HepG2 (cell line): ENCODE results near the gene GPT2. TPM values are rescaled to one million over a fixed set of nuclear protein-coding genes. Genes with fewer than 3 reads are reported as not detected.

ENCODE experiments used
- AGO2 ChIP-seq: fragments of 200-400 bp; formaldehyde crosslinking; optimal IDR thresholded peaks from 2 replicates; pipeline ENCODE3; 2017; ENCODE audit warnings: mild to moderate bottlenecking, low read depth, low read length, moderate library complexity
- CAMTA2 ChIP-seq: sonication (generic); formaldehyde crosslinking; IDR thresholded peaks from 2 replicates; pipeline ENCODE4 v1.4.0; 2020; ENCODE audit warnings: mild to moderate bottlenecking, missing genetic modification reagents, borderline replicate concordance
- CBFB ChIP-seq: sonication (generic); formaldehyde crosslinking; IDR thresholded peaks from 2 replicates; pipeline ENCODE4 v1.4.0; 2020; ENCODE audit warnings: missing genetic modification reagents
- CBX2 ChIP-seq, 2 experiments: fragments of 200-600 bp in 1 of 2; sonication (generic); formaldehyde crosslinking in 1 of 2; IDR thresholded peaks; 2 replicates each; pipeline versions ENCODE4 v1.7.0 to v1.8.1; 2018 to 2022; ENCODE audit warnings: low read depth in 2 of 2, low read length in 1 of 2, mild to moderate bottlenecking in 1 of 2, missing genetic modification reagents in 1 of 2
- CEBPB ChIP-seq: IDR thresholded peaks from 2 replicates; pipeline ENCODE4 v1.6.1; 2011; ENCODE audit warnings: low read depth, low read length, improper control_type of control experiment, borderline replicate concordance
- EP300 ChIP-seq, 3 experiments: sonication (generic) in 1 of 3; formaldehyde crosslinking in 1 of 3; IDR thresholded peaks; 2 replicates each; pipeline versions ENCODE4 v1.5.1 to v1.6.1; 2011 to 2020; ENCODE audit warnings: low read depth in 2 of 3, low read length in 2 of 3, borderline replicate concordance in 1 of 3, improper control_type of control experiment in 1 of 3, mild to moderate bottlenecking in 1 of 3, missing genetic modification reagents in 1 of 3, moderate library complexity in 1 of 3
- HHEX ChIP-seq: IDR thresholded peaks from 2 replicates; pipeline ENCODE4 v1.6.1; 2016; ENCODE audit warnings: control low read depth
- IKZF4 ChIP-seq: sonication (generic); formaldehyde crosslinking; IDR thresholded peaks from 2 replicates; pipeline ENCODE4 v1.5.1; 2020; ENCODE audit warnings: borderline replicate concordance, mild to moderate bottlenecking, low read depth, missing genetic modification reagents; ENCODE audit errors: not compliant biosample characterization
- KMT2A ChIP-seq: sonication (generic); formaldehyde crosslinking; IDR thresholded peaks from 2 replicates; pipeline ENCODE4 v1.4.0; 2020; ENCODE audit warnings: missing genetic modification reagents
- NCOR1 ChIP-seq: fragments of 200-600 bp; sonication (generic); IDR thresholded peaks from 2 replicates; pipeline ENCODE4 v1.7.0; 2017; ENCODE audit warnings: antibody characterized with exemption, low read length, borderline replicate concordance
- NFYB ChIP-seq: sonication (generic); formaldehyde crosslinking; IDR thresholded peaks from 2 replicates; pipeline ENCODE4 v1.4.0; 2020; ENCODE audit warnings: missing genetic modification reagents
- POLR2AphosphoS2 ChIP-seq: IDR thresholded peaks from 2 replicates; pipeline ENCODE4 v1.6.1; 2011; ENCODE audit warnings: low read depth, low read length, improper control_type of control experiment
- TBX2 ChIP-seq: sonication (generic); formaldehyde crosslinking; IDR thresholded peaks from 2 replicates; pipeline ENCODE4 v1.5.0; 2020; ENCODE audit warnings: missing genetic modification reagents, mild to moderate bottlenecking, borderline replicate concordance
- TOPORS ChIP-seq: sonication (generic); formaldehyde crosslinking; IDR thresholded peaks from 2 replicates; pipeline ENCODE4 v1.8.0; 2023; ENCODE audit warnings: mild to moderate bottlenecking, missing genetic modification reagents
- XRCC5 ChIP-seq: fragments of 200-400 bp; formaldehyde crosslinking; optimal IDR thresholded peaks from 2 replicates; pipeline ENCODE3; 2017; ENCODE audit warnings: mild to moderate bottlenecking, low read length
- ZFYVE20 ChIP-seq: sonication (generic); formaldehyde crosslinking; IDR thresholded peaks from 2 replicates; pipeline ENCODE4 v1.8.0; 2023; ENCODE audit warnings: low read depth, mild to moderate bottlenecking, moderate library complexity, missing genetic modification reagents, borderline replicate concordance
- ZKSCAN1 ChIP-seq: fragments of 150-350 bp; IDR thresholded peaks from 2 replicates; pipeline ENCODE4 v1.6.1; 2014; ENCODE audit warnings: low read length
- ZNF124 ChIP-seq: sonication (generic); formaldehyde crosslinking; IDR thresholded peaks from 2 replicates; pipeline ENCODE4 v1.4.0; 2020; ENCODE audit warnings: missing genetic modification reagents
- ZNF703 ChIP-seq: sonication (generic); formaldehyde crosslinking; IDR thresholded peaks from 2 replicates; pipeline ENCODE4 v1.5.1; 2020; ENCODE audit warnings: missing genetic modification reagents, mild to moderate bottlenecking, moderate library complexity, borderline replicate concordance
- ZNF746 ChIP-seq: sonication (generic); formaldehyde crosslinking; IDR thresholded peaks from 2 replicates; pipeline ENCODE4 v1.8.0; 2022; ENCODE audit warnings: mild to moderate bottlenecking, missing genetic modification reagents
- ZNF891 ChIP-seq: sonication (generic); formaldehyde crosslinking; IDR thresholded peaks from 2 replicates; pipeline ENCODE4 v1.5.0; 2020; ENCODE audit warnings: mild to moderate bottlenecking, missing genetic modification reagents
- polyA plus RNA-seq, 8 experiments: library from polyadenylated mRNA; depleted of rRNA in 3 of 8; stranded (reverse) in 7 of 8; unstranded in 1 of 8; fragments of >200 nt; fragmentation: Illumina TruSeq in 4 of 8; extraction: Trizol in 4 of 8; gene quantifications; 2 replicates each; pipeline versions ENCODE4 v1.2.1 to v1.2.3, GENCODE V29; 2011 to 2016; ENCODE audit warnings: low read depth in 4 of 8, missing spikeins in 1 of 8, mixed read lengths in 1 of 8; ENCODE audit not compliant: insufficient read depth in 1 of 8
- total RNA-seq, 5 experiments: library from RNA; depleted of rRNA; stranded (reverse); fragments of >200 nt; fragmentation: Illumina TruSeq; extraction: Trizol; gene quantifications; 2 replicates each; pipeline ENCODE4 v1.2.3, GENCODE V29; 2016; ENCODE audit warnings: low read depth in 1 of 5
- TF ChIP-seq, protein P1 (sequence below): IDR thresholded peaks from 2 replicates; pipeline ENCODE4 v1.6.1; 2016; ENCODE audit warnings: missing genetic modification reagents, missing compliant biosample characterization
- TF ChIP-seq, protein P2 (sequence below): sonication (generic); formaldehyde crosslinking; IDR thresholded peaks from 2 replicates; pipeline ENCODE4 v1.5.0; 2020; ENCODE audit warnings: missing genetic modification reagents
- TF ChIP-seq, protein P3 (sequence below): sonication (generic); formaldehyde crosslinking; IDR thresholded peaks from 2 replicates; pipeline ENCODE4 v1.5.1; 2020; ENCODE audit warnings: mild to moderate bottlenecking, missing genetic modification reagents, moderate library complexity
- TF ChIP-seq, protein P4 (sequence below): sonication (generic); formaldehyde crosslinking; IDR thresholded peaks from 2 replicates; pipeline ENCODE4 v1.9.0; 2021; ENCODE audit warnings: missing genetic modification reagents, mild to moderate bottlenecking, borderline replicate concordance

GPT2 gene
- total and polyA plus RNA-seq, 2 of the 13 experiments (the other 11 are each of a cell fraction or from before 2014, with no cell fraction given) = 138 to 267 TPM

DNA sequence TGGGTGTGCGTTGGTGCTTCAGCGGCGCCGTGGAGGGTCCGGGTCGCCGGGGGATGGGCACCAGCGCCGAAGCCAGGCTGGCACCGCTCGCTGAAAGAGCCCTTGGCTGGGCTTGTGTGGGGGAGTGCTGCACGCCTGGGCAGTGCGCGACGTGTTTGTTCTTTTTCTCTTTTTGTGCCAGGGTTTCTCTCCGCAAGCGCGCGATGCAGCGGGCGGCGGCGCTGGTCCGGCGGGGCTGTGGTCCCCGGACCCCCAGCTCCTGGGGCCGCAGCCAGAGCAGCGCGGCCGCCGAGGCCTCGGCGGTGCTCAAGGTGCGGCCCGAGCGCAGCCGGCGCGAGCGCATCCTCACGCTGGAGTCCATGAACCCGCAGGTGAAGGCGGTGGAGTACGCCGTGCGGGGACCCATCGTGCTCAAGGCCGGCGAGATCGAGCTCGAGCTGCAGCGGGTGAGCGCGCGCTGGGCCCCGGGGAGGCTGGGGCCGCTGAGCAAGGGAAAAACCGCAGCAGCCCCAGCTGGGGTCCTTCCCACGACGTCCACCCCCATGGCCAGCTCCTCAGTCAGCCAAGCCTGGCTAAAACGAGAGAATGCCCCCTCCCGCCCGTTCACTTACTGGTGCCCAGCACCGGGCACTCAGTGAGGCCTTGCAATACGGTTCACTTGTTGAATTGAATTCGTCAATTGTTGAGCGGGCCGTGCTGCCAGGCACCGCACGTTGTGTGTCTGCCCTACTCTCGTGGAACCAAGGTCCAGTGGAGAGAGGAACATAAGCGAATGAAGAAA, 541 bp downstream of the GPT2 start (continued):
- TF ChIP-seq EP300 (IDR thresholded peaks at IDR 0.05; ENCODE audit: low read depth in 2 of 2, low read length in 2 of 2) (no peak), EP300 (CRISPR knock-in tag; IDR thresholded peaks at IDR 0.05; ENCODE audit: borderline replicate concordance) (no peak), NFYB (no peak), ZNF703 (CRISPR knock-in tag) (no peak), CEBPB (no peak), XRCC5 (no peak), HHEX (CRISPR knock-in tag) (no peak), CBFB (CRISPR knock-in tag) (no peak), TBX2 (CRISPR knock-in tag) (no peak), KMT2A (CRISPR knock-in tag) (0 out of 2 replicates have a peak, but pooled peaks have one; percentile 6), ZKSCAN1 (no peak), ZNF891 (peak; percentile 78), TOPORS (CRISPR knock-in tag) (0 out of 2 replicates have a peak, but pooled peaks have one; percentile 8), ZNF124 (CRISPR knock-in tag) (peak; percentile 8; the same call in 1 of the 2 replicates), ZNF746 (CRISPR knock-in tag) (no peak), CBX2 (IDR thresholded peaks at IDR 0.05; ENCODE audit: low read depth, low read length) (no peak), CBX2 (CRISPR knock-in tag; IDR thresholded peaks at IDR 0.05; ENCODE audit: low read depth) (peak; percentile 39; the same call in 1 of the 2 replicates), POLR2AphosphoS2 (no peak), ZFYVE20 (0 out of 2 replicates have a peak, but pooled peaks have one; percentile 10), CAMTA2 (CRISPR knock-in tag) (0 out of 2 replicates have a peak, but pooled peaks have one; percentile 82), NCOR1 (no peak), AGO2 (peak; percentile 88), IKZF4 (CRISPR knock-in tag) (peak; percentile 56)
- TF ChIP-seq, protein P1, sequence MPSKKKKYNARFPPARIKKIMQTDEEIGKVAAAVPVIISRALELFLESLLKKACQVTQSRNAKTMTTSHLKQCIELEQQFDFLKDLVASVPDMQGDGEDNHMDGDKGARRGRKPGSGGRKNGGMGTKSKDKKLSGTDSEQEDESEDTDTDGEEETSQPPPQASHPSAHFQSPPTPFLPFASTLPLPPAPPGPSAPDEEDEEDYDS = no peak
- TF ChIP-seq, protein P2, sequence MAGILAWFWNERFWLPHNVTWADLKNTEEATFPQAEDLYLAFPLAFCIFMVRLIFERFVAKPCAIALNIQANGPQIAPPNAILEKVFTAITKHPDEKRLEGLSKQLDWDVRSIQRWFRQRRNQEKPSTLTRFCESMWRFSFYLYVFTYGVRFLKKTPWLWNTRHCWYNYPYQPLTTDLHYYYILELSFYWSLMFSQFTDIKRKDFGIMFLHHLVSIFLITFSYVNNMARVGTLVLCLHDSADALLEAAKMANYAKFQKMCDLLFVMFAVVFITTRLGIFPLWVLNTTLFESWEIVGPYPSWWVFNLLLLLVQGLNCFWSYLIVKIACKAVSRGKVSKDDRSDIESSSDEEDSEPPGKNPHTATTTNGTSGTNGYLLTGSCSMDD (CRISPR knock-in tag) = 0 out of 2 replicates have a peak, but pooled peaks have one; percentile 69
- TF ChIP-seq, protein P3, sequence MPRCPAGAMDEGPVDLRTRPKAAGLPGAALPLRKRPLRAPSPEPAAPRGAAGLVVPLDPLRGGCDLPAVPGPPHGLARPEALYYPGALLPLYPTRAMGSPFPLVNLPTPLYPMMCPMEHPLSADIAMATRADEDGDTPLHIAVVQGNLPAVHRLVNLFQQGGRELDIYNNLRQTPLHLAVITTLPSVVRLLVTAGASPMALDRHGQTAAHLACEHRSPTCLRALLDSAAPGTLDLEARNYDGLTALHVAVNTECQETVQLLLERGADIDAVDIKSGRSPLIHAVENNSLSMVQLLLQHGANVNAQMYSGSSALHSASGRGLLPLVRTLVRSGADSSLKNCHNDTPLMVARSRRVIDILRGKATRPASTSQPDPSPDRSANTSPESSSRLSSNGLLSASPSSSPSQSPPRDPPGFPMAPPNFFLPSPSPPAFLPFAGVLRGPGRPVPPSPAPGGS (CRISPR knock-in tag) = peak; percentile 47; the same call in 1 of the 2 replicates
- TF ChIP-seq, protein P4, sequence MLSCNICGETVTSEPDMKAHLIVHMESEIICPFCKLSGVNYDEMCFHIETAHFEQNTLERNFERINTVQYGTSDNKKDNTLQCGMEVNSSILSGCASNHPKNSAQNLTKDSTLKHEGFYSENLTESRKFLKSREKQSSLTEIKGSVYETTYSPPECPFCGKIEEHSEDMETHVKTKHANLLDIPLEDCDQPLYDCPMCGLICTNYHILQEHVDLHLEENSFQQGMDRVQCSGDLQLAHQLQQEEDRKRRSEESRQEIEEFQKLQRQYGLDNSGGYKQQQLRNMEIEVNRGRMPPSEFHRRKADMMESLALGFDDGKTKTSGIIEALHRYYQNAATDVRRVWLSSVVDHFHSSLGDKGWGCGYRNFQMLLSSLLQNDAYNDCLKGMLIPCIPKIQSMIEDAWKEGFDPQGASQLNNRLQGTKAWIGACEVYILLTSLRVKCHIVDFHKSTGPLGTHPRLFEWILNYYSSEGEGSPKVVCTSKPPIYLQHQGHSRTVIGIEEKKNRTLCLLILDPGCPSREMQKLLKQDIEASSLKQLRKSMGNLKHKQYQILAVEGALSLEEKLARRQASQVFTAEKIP (CRISPR knock-in tag) = no peak
